BLaER1 (cell line): Measurements from ENCODE around the gene PPP3CB.

ENCODE experiments used
- H3K27ac ChIP-seq: shearing (Covaris generic); formaldehyde crosslinking; 2 replicates; pipeline ENCODE4 v1.8.1; 2022
- H3K27me3 ChIP-seq: shearing (Covaris generic); formaldehyde crosslinking; 2 replicates; pipeline ENCODE4 v1.8.1; 2022
- H3K36me3 ChIP-seq: shearing (Covaris generic); formaldehyde crosslinking; 2 replicates; pipeline ENCODE4 v1.8.1; 2022
- H3K4me1 ChIP-seq: shearing (Covaris generic); formaldehyde crosslinking; 2 replicates; pipeline ENCODE4 v1.8.1; 2022
- H3K4me2 ChIP-seq: shearing (Covaris generic); formaldehyde crosslinking; 2 replicates; pipeline ENCODE4 v1.8.1; 2022
- H3K4me3 ChIP-seq: shearing (Covaris generic); formaldehyde crosslinking; 2 replicates; pipeline ENCODE4 v1.8.1; 2022
- H3K9ac ChIP-seq: shearing (Covaris generic); formaldehyde crosslinking; 2 replicates; pipeline ENCODE4 v1.8.1; 2022
- H3K9me3 ChIP-seq: shearing (Covaris generic); formaldehyde crosslinking; 2 replicates; pipeline ENCODE4 v1.8.1; 2022
- H4K20me1 ChIP-seq: shearing (Covaris generic); formaldehyde crosslinking; 2 replicates; pipeline ENCODE4 v1.8.1; 2022
- Cebpa-rat ChIP-seq: shearing (Covaris generic); IDR thresholded peaks from 2 replicates; pipeline ENCODE4 v1.8.1; 2022

PPP3CB gene

DNA sequence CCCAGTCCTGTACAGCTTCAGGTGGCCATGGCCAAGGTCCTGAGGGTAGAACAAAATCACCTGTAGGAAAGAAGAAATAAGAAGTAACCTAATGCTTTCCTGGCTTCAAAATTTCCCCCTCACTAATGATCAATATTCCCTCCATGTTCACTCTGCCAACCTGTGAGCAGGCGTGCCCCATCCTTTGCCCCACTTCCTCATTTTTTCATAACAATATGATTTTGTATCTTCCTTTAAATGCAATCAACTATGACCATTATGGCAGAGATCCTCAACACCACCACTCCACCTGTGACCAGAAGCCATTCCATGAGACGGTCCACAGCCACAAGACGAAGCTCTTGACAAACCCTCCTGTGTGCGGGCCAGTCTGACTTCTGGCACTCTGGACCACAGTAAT, 69.5 kb downstream of the PPP3CB start:
- peaks cover 67% of the 10 kb centered on the region for H3K36me3 ChIP-seq
- H3K4me2 ChIP-seq: no peak overlapping the region
- no peak for TF ChIP-seq Cebpa-rat
- no peaks in the 10 kb centered on the region for H4K20me1 ChIP-seq
- no peaks in the 10 kb centered on the region for H3K9me3 ChIP-seq
- no peak overlapping the region for H3K27ac ChIP-seq
- H3K9ac ChIP-seq: no peak overlapping the region
- no peaks in the 10 kb centered on the region for H3K27me3 ChIP-seq
- H3K4me1 ChIP-seq: no peaks in the 10 kb centered on the region; the same call in 1 of the 2 replicates
- no peak overlapping the region for H3K4me3 ChIP-seq

DNA sequence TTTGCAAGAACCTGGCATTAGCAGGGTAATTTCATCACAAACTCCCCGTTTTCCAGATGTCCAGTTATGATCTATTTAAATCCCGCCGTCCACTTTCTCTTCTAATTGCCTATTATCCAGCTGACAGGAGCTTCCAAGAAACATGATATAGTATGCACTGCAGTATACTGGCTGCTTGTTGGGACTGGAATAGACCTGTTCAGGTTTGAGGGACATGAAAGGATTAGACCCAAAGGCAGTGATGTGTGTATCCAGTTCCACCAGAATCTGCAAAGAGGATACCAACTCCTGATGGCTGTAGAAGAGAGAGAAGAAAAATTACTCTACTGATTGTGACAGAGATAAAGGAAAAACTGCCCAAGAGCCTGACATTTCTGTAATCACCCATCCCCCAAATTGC, 71.3 kb downstream of the PPP3CB start:
- H3K4me2 ChIP-seq: no peak overlapping the region
- no peaks in the 10 kb centered on the region; the same call in 1 of the 2 replicates for H3K4me1 ChIP-seq
- H3K27me3 ChIP-seq: no peaks in the 10 kb centered on the region
- no peaks in the 10 kb centered on the region for H4K20me1 ChIP-seq
- TF ChIP-seq Cebpa-rat: no peak
- H3K36me3 ChIP-seq: peaks cover 67% of the 10 kb centered on the region
- no peak overlapping the region for H3K27ac ChIP-seq
- no peaks in the 10 kb centered on the region for H3K9me3 ChIP-seq
- H3K4me3 ChIP-seq: no peak overlapping the region
- no peak overlapping the region for H3K9ac ChIP-seq

DNA sequence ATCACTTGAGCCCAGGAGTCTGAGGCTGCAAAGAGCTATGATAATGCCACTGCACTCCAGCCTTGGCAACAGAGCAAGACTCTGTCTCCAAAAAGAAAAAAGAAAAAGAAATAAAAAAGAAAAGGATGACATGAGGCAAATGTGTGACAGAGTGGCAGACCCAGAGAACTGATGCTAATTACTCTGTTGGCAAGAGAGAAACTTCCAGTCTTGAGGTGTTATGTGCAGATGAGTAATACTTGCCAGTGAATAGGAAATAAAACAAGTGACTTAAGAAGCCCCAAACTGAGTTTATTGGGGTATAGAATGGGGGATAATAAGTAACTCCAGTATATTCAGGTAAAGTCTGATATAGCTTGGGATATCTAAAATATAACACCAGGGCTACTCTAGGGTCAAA, 72.5 kb downstream of the PPP3CB start:
- H4K20me1 ChIP-seq: no peaks in the 10 kb centered on the region

GRCh38 chr10:73416571-73416970, 79.3 kb downstream of the PPP3CB start:
- Histone ChIP-seq H3K27me3 (no peaks in the 10 kb centered on the region), H3K9ac (no peak overlapping the region), H4K20me1 (no peaks in the 10 kb centered on the region), H3K27ac (no peak overlapping the region), H3K4me2 (no peak overlapping the region), H3K4me1 (peaks cover 21% of the 10 kb centered on the region), H3K9me3 (no peaks in the 10 kb centered on the region), H3K36me3 (no peaks in the 10 kb centered on the region), H3K4me3 (no peak overlapping the region)
- no peak for TF ChIP-seq Cebpa-rat

More for the DNA sequence above, 72.5 kb downstream of the PPP3CB start:
- peaks cover 65% of the 10 kb centered on the region for H3K36me3 ChIP-seq
- H3K9me3 ChIP-seq: no peaks in the 10 kb centered on the region
- H3K27ac ChIP-seq: no peak overlapping the region
- H3K9ac ChIP-seq: no peak overlapping the region
- no peak overlapping the region for H3K4me3 ChIP-seq
- no peaks in the 10 kb centered on the region for H3K27me3 ChIP-seq
- no peak for TF ChIP-seq Cebpa-rat
- H3K4me1 ChIP-seq: no peaks in the 10 kb centered on the region; the same call in 1 of the 2 replicates
- no peak overlapping the region for H3K4me2 ChIP-seq

DNA sequence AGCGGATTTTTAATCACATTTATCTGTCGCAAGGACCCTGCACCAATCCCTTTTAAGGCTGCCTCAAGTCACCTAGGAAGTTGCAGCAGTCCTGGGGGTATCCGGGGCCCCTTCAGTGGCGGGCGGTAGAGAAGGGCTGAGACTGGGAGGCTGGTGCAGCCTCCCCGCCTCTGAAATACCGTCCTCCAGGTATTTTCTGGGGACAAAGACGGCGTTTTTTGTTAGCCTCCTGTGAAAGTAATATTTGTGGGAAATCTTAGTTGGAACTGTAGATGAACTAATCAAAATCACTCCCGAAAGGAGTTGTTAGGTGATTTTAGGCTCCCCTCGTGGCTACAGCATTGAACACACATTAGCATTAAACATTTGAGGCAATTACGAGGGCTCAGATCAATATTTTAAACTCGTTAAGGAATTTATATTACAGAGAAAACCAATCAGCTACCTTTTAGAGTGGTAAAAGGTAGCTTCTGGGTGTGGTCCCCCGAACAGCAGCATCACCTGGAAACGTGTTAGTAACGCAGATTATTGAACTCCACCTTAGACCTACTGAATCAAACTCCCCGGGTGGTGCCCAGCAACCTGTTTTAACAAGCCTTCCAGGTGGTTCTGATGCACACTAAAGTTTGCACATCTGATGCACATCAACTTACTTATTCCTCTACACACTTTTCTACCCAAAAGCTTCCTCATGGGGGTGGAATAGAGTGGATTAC, 81.4 kb downstream of the PPP3CB start:
- peak overlapping the region; percentile 96 for H3K4me2 ChIP-seq
- no peak for TF ChIP-seq Cebpa-rat
- H3K36me3 ChIP-seq: no peaks in the 10 kb centered on the region
- H3K27me3 ChIP-seq: no peaks in the 10 kb centered on the region
- H3K9ac ChIP-seq: peak overlapping the region; percentile 96
- peak overlapping the region; percentile 91 for H3K27ac ChIP-seq
- H3K4me1 ChIP-seq: peaks cover 21% of the 10 kb centered on the region
- peak overlapping the region; percentile 98 for H3K4me3 ChIP-seq
- peaks cover 8% of the 10 kb centered on the region for H4K20me1 ChIP-seq
- H3K9me3 ChIP-seq: no peaks in the 10 kb centered on the region

DNA sequence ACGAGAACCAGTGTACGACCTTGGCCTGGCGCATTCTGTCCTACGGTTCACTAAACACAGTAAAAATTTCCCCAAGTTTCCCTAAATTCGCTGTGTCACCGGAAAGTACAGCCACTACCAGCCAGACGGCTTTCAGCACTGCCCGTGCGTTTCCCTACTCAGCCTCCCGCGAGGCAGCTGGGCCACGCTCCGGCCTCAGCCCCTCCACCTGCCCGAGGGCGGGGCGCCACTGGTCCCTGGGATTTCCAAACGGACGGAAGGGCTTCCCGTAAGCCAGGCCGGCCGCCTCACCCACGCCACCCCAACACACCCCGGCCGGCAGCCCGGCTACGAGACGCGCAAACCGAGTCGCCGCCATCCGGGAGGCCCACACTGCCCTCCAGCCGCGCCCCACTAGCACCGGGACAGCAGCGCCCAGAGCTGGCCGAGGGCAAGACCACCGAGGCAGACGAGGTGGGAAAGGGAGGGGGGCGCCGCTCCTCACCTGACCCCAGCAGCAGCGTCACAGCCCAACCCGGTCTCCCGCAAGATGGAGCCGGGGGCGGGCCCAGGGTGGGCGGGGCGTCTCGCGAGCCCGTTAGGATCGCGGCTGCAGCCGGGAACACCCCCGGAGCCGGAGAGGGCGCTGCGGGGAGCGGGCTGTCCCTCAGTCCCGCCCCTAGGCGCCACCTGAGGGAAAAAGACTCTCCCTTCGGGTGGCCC, 82.1 kb downstream of the PPP3CB start, which contains the start of gene ANXA7:
Gene ANXA7, minus strand, starts transcription at position 531 of the 702 bp plus-strand sequence. CDS start 13,202 bp downstream, outside the sequence.
- Histone ChIP-seq H3K4me1 (peaks cover 21% of the 10 kb centered on the region), H3K27ac (peak within 1 kb of the TSS; percentile 91)
- no peak for TF ChIP-seq Cebpa-rat

DNA sequence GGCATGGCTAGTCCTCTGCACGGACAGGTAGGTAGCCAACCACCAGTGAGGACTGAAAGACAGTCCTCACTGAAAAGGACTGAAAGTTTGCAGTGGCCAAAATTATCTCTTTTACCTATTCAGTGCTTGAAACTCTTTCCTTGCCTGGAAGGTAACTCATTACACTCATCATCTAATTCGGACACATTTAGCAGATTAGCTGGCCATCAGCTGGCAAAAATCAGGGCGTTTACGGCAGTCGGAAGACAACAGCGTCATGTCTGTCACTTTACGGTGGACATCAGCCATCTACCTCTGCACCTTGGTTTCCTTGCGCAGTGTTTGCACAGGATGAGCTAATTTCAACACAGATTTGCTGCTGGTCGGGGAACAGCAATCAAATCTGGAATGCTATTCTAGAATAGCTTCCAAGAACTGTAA, 82.7 kb downstream of the PPP3CB start:
- H3K9ac ChIP-seq: peak overlapping the region; percentile 96
- H3K4me1 ChIP-seq: peaks cover 21% of the 10 kb centered on the region
- peak overlapping the region; percentile 96 for H3K4me2 ChIP-seq
- peak overlapping the region; percentile 91 for H3K27ac ChIP-seq
- no peaks in the 10 kb centered on the region for H3K27me3 ChIP-seq
- H4K20me1 ChIP-seq: peaks cover 21% of the 10 kb centered on the region
- H3K4me3 ChIP-seq: peak overlapping the region; percentile 98
- 0 out of 2 replicates have a peak, but pooled peaks cover under 1% of the 10 kb centered on the region for H3K36me3 ChIP-seq
- H3K9me3 ChIP-seq: no peaks in the 10 kb centered on the region
- no peak for TF ChIP-seq Cebpa-rat

More for the DNA sequence above, 82.1 kb downstream of the PPP3CB start, which contains the start of gene ANXA7:
- H3K36me3 ChIP-seq: no peaks in the 10 kb centered on the region
- H3K9ac ChIP-seq: peak within 1 kb of the TSS; percentile 96
- peak within 1 kb of the TSS; percentile 96 for H3K4me2 ChIP-seq
- peak within 1 kb of the TSS; percentile 98 for H3K4me3 ChIP-seq
- no peaks in the 10 kb centered on the region for H3K9me3 ChIP-seq
- H3K27me3 ChIP-seq: no peaks in the 10 kb centered on the region
- peaks cover 15% of the 10 kb centered on the region for H4K20me1 ChIP-seq

GRCh38 chr10:73410897-73411296, 84.9 kb downstream of the PPP3CB start:
- H3K4me2 ChIP-seq: no peak overlapping the region

GRCh38 chr10:73408978-73409521, 86.8 kb downstream of the PPP3CB start:
- no peak overlapping the region for H3K27ac ChIP-seq
- H3K4me1 ChIP-seq: peaks cover 10% of the 10 kb centered on the region
- no peaks in the 10 kb centered on the region for H3K27me3 ChIP-seq
- no peak for TF ChIP-seq Cebpa-rat
- H3K36me3 ChIP-seq: peaks cover 9% of the 10 kb centered on the region; the same call in 1 of the 2 replicates
- H3K4me2 ChIP-seq: no peak overlapping the region
- no peak overlapping the region for H3K4me3 ChIP-seq
- no peak overlapping the region for H3K9ac ChIP-seq
- H3K9me3 ChIP-seq: no peaks in the 10 kb centered on the region
- H4K20me1 ChIP-seq: peaks cover 60% of the 10 kb centered on the region

More at GRCh38 chr10:73410897-73411296, 84.9 kb downstream of the PPP3CB start:
- no peaks in the 10 kb centered on the region for H3K9me3 ChIP-seq
- H3K27ac ChIP-seq: no peak overlapping the region
- peaks cover 43% of the 10 kb centered on the region for H4K20me1 ChIP-seq
- H3K4me1 ChIP-seq: peaks cover 21% of the 10 kb centered on the region
- no peak overlapping the region for H3K4me3 ChIP-seq
- no peak for TF ChIP-seq Cebpa-rat
- H3K9ac ChIP-seq: no peak overlapping the region
- H3K27me3 ChIP-seq: no peaks in the 10 kb centered on the region
- peaks cover 9% of the 10 kb centered on the region; the same call in 1 of the 2 replicates for H3K36me3 ChIP-seq
